Breast epithelium (tissue), 3 donors: ENCODE measurements around the gene PTPDC1.

ENCODE experiments used
- CTCF ChIP-seq, 3 donors: fragments of 450-650 bp; IDR thresholded peaks; one replicate each; pipeline ENCODE4 v1.5.1; 2016 to 2017; ENCODE audit warnings: antibody characterized with exemption in 3 of 3, mild to moderate bottlenecking in 3 of 3, moderate library complexity in 3 of 3
- POLR2A ChIP-seq: fragments of 450-650 bp; IDR thresholded peaks from one replicate; pipeline ENCODE4 v1.6.1; 2016; ENCODE audit warnings: antibody characterized with exemption, mild to moderate bottlenecking, moderate library complexity
- POLR2AphosphoS5 ChIP-seq, 3 donors: sonication (generic); formaldehyde crosslinking; IDR thresholded peaks; one replicate each; pipeline ENCODE4 v1.6.1; 2017; ENCODE audit warnings: antibody characterized with exemption in 3 of 3

GRCh38 chr9:94157050-94157801 lies 73.0 kb downstream of the PTPDC1 start:
- no peak for TF ChIP-seq POLR2A
- TF ChIP-seq CTCF (IDR thresholded peaks at IDR 0.05): no peak
- peak in 1 of 3 donors; percentile 20 for TF ChIP-seq POLR2AphosphoS5 (IDR thresholded peaks at IDR 0.05)
